GM23248 (cell line): Measurements from ENCODE around the gene BEND7.

ENCODE experiments used
- EZH2 ChIP-seq: fragments of 200-600 bp; sonication (generic); IDR thresholded peaks from 2 replicates; pipeline ENCODE4 v1.6.1; 2018; ENCODE audit warnings: antibody characterized with exemption, mild to moderate bottlenecking; ENCODE audit not compliant: insufficient read depth, poor library complexity, severe bottlenecking
- EZH2phosphoT487 ChIP-seq: fragments of 200-600 bp; sonication (generic); IDR thresholded peaks from 2 replicates; pipeline ENCODE4 v1.6.1; 2018; ENCODE audit warnings: antibody characterized with exemption, moderate library complexity, mild to moderate bottlenecking, low read depth; ENCODE audit not compliant: insufficient read depth

DNA sequence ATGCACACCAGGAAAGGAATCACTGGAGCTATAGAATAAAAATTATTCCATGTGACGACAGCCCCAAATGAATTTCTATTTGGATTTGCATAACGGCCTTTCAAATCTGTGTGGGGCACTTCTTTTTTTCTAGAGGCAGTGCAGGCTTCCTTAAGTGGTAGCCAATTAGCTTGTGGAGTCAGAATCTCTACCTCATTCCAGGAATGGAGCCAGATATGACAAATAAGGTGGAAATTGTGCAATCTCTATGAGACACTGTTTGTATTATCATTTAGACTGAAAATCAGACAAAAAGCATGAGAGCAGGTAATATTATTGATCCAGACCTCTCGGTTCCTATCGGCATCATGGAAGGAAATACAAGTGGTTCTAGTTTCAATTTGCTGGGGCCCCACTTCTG lies 78.7 kb downstream of the BEND7 start:
- TF ChIP-seq EZH2, result no peak
- TF ChIP-seq EZH2phosphoT487, result no peak
